Glutamatergic neuron (in vitro differentiated cells): ENCODE data around the gene ATP11A. TPM values are rescaled to one million over a fixed set of nuclear protein-coding genes. Genes with fewer than 3 reads are reported as not detected.

Source experiments
- DNase-seq: peaks from one replicate; pipeline ENCODE4 v3.0.0; 2022
- H3K27ac Mint-ChIP-seq: one replicate; pipeline ENCODE4 v1.8.0; 2020; ENCODE audit warnings: mild to moderate bottlenecking, mixed read lengths, inconsistent platforms; ENCODE audit not compliant: unreplicated experiment
- H3K27me3 Mint-ChIP-seq: one replicate; pipeline ENCODE4 v1.8.0; 2020; ENCODE audit warnings: mild to moderate bottlenecking, moderate library complexity, mixed read lengths, inconsistent platforms; ENCODE audit not compliant: unreplicated experiment
- H3K36me3 Mint-ChIP-seq: one replicate; pipeline ENCODE4 v1.8.0; 2020; ENCODE audit warnings: mild to moderate bottlenecking, mixed read lengths, inconsistent platforms; ENCODE audit not compliant: unreplicated experiment
- H3K4me1 Mint-ChIP-seq: one replicate; pipeline ENCODE4 v1.8.0; 2020; ENCODE audit warnings: mild to moderate bottlenecking, low read depth, mixed read lengths, inconsistent platforms; ENCODE audit not compliant: unreplicated experiment
- H3K4me3 Mint-ChIP-seq: one replicate; pipeline ENCODE4 v1.8.0; 2020; ENCODE audit warnings: mild to moderate bottlenecking, mixed read lengths, inconsistent platforms; ENCODE audit not compliant: unreplicated experiment
- H3K9me3 Mint-ChIP-seq: one replicate; pipeline ENCODE4 v1.8.0; 2020; ENCODE audit warnings: mild to moderate bottlenecking, moderate library complexity, mixed read lengths, inconsistent platforms; ENCODE audit not compliant: unreplicated experiment
- total RNA-seq: library from RNA; stranded (reverse); fragmentation: NEBNext Ultra II Directional; extraction: Animal tissue kit (Norgen Biotek cat#: 25700); gene quantifications from one replicate; pipeline ENCODE4 v1.2.1, GENCODE V29; 2021; ENCODE audit not compliant: unreplicated experiment
- TF ChIP-seq, protein P1 (sequence below): fragments of 200-600 bp; sonication (generic); IDR thresholded peaks from one replicate; pipeline ENCODE4 v1.5.0; 2021; ENCODE audit not compliant: partially characterized antibody, unreplicated experiment

The ATP11A gene
- total RNA-seq, 1 donor from 2014 or later = 127 TPM

DNA sequence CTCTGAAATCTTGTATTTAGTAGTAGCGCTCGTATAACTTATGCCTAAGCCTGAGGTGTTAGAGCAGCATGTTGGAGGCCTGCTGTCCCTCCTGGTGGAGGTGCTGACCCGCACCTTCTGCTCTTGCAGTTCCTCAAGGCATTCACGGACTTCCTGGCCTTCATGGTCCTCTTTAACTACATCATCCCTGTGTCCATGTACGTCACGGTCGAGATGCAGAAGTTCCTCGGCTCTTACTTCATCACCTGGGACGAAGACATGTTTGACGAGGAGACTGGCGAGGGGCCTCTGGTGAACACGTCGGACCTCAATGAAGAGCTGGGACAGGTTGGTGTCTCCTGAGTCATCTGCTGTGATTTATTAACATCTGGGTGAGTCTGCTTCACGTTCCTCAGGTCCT lies 136.7 kb downstream of the ATP11A start:
- no peak overlapping the region for H3K27ac Mint-ChIP-seq
- peaks cover 4% of the 10 kb centered on the region for H3K9me3 Mint-ChIP-seq
- no peak for DNase-seq
- no peaks in the 10 kb centered on the region for H3K27me3 Mint-ChIP-seq
- TF ChIP-seq, protein P1, sequence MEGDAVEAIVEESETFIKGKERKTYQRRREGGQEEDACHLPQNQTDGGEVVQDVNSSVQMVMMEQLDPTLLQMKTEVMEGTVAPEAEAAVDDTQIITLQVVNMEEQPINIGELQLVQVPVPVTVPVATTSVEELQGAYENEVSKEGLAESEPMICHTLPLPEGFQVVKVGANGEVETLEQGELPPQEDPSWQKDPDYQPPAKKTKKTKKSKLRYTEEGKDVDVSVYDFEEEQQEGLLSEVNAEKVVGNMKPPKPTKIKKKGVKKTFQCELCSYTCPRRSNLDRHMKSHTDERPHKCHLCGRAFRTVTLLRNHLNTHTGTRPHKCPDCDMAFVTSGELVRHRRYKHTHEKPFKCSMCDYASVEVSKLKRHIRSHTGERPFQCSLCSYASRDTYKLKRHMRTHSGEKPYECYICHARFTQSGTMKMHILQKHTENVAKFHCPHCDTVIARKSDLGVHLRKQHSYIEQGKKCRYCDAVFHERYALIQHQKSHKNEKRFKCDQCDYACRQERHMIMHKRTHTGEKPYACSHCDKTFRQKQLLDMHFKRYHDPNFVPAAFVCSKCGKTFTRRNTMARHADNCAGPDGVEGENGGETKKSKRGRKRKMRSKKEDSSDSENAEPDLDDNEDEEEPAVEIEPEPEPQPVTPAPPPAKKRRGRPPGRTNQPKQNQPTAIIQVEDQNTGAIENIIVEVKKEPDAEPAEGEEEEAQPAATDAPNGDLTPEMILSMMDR = no peak
- H3K4me1 Mint-ChIP-seq = peaks cover 4% of the 10 kb centered on the region
- H3K4me3 Mint-ChIP-seq = no peak overlapping the region
- peaks cover 6% of the 10 kb centered on the region for H3K36me3 Mint-ChIP-seq

DNA sequence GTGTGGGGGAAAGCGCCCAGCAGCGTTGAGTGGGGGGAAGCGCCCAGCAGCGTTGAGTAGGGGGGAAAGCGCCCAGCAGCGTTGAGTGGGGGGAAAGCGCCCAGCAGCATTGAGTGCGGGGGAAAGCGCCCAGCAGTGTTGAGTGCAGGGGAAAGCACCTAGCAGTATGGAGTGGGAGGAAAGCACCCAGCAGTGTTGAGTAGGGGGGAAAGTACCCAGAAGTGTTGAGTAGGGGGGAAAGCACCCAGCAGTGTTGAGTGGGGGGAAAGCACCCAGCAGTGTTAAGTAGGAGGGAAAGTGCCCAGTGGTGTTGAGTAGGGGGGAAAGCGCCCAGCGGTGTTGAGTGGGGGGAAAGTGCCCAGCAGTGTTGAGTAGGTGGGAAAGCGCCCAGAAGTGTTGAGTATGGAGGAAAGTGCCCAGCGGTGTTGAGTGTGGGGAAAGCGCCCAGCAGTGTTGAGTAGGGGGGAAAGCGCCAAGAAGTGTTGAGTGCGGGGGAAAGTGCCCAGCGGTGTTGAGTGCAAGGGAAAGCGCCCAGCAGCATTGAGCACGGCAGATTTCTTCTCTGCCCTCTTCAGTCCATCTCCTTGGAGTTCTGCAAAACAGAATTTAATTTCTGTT lies 138.4 kb downstream of the ATP11A start:
- DNase-seq = no peak
- no peak overlapping the region for H3K27ac Mint-ChIP-seq
- H3K9me3 Mint-ChIP-seq = peaks cover 6% of the 10 kb centered on the region
- no peak overlapping the region for H3K4me3 Mint-ChIP-seq
- H3K36me3 Mint-ChIP-seq = peaks cover 13% of the 10 kb centered on the region
- peaks cover 6% of the 10 kb centered on the region for H3K27me3 Mint-ChIP-seq
- TF ChIP-seq, protein P1 = no peak
- peaks cover under 1% of the 10 kb centered on the region for H3K4me1 Mint-ChIP-seq

DNA sequence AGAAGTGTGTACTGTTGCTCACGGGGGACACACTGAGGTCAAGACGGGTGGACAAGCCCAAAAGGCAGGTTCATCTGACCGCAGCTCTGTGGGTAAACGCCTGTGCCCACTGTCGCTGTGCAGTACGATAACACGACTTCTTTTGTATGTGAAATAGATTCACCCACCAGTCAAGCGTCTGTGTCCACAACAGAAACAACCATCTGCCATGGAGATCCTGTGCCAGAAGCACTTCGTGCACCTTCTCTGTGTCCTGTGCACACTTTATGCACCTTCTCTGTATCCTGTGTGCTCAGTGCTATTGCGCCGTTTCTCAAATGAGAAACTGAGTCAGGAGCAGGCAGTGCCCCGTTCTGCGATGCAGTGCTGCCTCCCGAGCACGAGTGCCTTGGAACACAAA lies 138.9 kb downstream of the ATP11A start:
- TF ChIP-seq, protein P1 = no peak
- H3K27me3 Mint-ChIP-seq = peaks cover 6% of the 10 kb centered on the region
- H3K27ac Mint-ChIP-seq = no peak overlapping the region
- peaks cover 15% of the 10 kb centered on the region for H3K36me3 Mint-ChIP-seq
- H3K9me3 Mint-ChIP-seq = peaks cover 6% of the 10 kb centered on the region
- H3K4me1 Mint-ChIP-seq = no peaks in the 10 kb centered on the region
- DNase-seq = no peak
- no peak overlapping the region for H3K4me3 Mint-ChIP-seq

DNA sequence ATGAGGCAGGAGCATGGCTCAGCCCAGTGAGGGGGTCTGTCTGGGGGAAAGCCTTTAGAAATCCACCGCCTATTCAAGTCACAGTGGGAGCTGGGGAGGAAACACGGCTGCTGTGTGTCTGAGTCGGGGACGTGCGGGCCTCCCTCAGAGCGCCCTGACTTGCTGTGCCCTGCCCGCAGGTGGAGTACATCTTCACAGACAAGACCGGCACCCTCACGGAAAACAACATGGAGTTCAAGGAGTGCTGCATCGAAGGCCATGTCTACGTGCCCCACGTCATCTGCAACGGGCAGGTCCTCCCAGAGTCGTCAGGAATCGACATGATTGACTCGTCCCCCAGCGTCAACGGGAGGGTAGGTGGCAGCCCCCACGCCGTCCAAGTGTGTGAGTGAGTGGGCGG lies 141.4 kb downstream of the ATP11A start:
- peaks cover 15% of the 10 kb centered on the region for H3K36me3 Mint-ChIP-seq
- H3K27ac Mint-ChIP-seq = no peak overlapping the region
- H3K9me3 Mint-ChIP-seq = peaks cover 2% of the 10 kb centered on the region
- H3K27me3 Mint-ChIP-seq = peaks cover 6% of the 10 kb centered on the region
- DNase-seq = no peak
- H3K4me1 Mint-ChIP-seq = no peaks in the 10 kb centered on the region
- TF ChIP-seq, protein P1 = no peak
- no peak overlapping the region for H3K4me3 Mint-ChIP-seq

DNA sequence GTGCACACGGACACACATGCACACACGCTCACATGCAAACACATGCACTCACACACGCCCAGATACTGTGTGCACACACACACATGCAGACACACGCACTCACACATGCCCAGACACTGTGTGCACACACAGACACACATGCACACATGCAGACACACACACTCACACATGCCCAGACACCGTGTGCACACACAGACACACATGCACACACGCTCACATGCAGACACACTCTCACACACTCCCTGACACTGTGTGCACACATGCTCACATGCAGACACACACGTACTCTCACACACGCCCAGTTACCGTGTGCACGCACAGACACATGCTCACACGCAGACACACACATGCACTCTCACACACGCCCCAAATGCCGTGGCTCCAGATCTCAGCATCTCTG lies 142.0 kb downstream of the ATP11A start:
- TF ChIP-seq, protein P1 = no peak
- Mint-ChIP-seq H3K27me3 (peaks cover 6% of the 10 kb centered on the region), H3K4me1 (no peaks in the 10 kb centered on the region), H3K36me3 (peaks cover 15% of the 10 kb centered on the region), H3K9me3 (peaks cover 2% of the 10 kb centered on the region), H3K4me3 (no peak overlapping the region), H3K27ac (no peak overlapping the region)
- no peak for DNase-seq
